A549 (cell line): ENCODE results near the gene ATP6V0A1. TPM values are rescaled to one million over a fixed set of nuclear protein-coding genes. Genes with fewer than 3 reads are reported as not detected.
A peak's percentile ranks its signal among the peaks of the same experiment; 100 is the strongest.

Source experiments
- ATAC-seq, 2 experiments: fragments of 200-7000 bp in 1 of 2; fragments of >200 bp in 1 of 2; cut with Nextera tagmentation in 1 of 2; cut with Tn5 transposase in 1 of 2; 3 replicates each; pipeline versions ENCODE4 v1.8.0 to v1.9.1; 2018 to 2020; ENCODE audit warnings: mild to moderate bottlenecking in 1 of 2, moderate library complexity in 1 of 2
- CTCF ChIA-PET: fragments of 300-600 bp; sonication (Branson Sonifier 250); formaldehyde crosslinking; extraction: SDS; loops from one replicate; lab custom pipeline; 2021; ENCODE audit warnings: antibody characterized with exemption, inconsistent platforms; lab: Yijun Ruan, JAX
- POLR2A ChIA-PET: fragments of 350-600 bp; formaldehyde crosslinking; extraction: SDS; loops from one replicate; lab custom pipeline; 2021; ENCODE audit warnings: antibody characterized with exemption, inconsistent platforms; lab: Yijun Ruan, JAX
- DNase-seq, 2 experiments: peaks; one replicate each; pipeline versions ENCODE4 v3.0.0 to v3.0.0-alpha.2; 2011 to 2016; ENCODE audit warnings: low read depth in 1 of 2, low spot score in 1 of 2
- FAIRE-seq: peaks from 2 replicates; lab custom pipeline; 2011; peaks lifted over from hg19 to GRCh38; lab: Jason Lieb, UNC
- H3K27ac ChIP-seq, 2 experiments: fragments of >200 bp; sonication (Bioruptor Twin); formaldehyde crosslinking; 3 replicates each; pipeline ENCODE4 v1.5.1; 2016 to 2017
- H3K4me1 ChIP-seq: fragments of >200 bp; sonication (Bioruptor Twin); formaldehyde crosslinking; 3 replicates; pipeline ENCODE4 v1.6.1; 2016
- H3K4me2 ChIP-seq: fragments of >200 bp; sonication (Bioruptor Twin); formaldehyde crosslinking; 3 replicates; pipeline ENCODE4 v1.6.1; 2016
- H3K4me3 ChIP-seq: fragments of >200 bp; sonication (Bioruptor Twin); formaldehyde crosslinking; 3 replicates; pipeline ENCODE4 v1.5.1; 2016
- H3K9me3 ChIP-seq: fragments of >200 bp; sonication (Bioruptor Twin); formaldehyde crosslinking; 3 replicates; pipeline ENCODE4 v1.6.1; 2016
- ATOH8 ChIP-seq: fragments of 250-450 bp; sonication (Bioruptor Pico); IDR thresholded peaks from 2 replicates; pipeline ENCODE4 v1.5.0; 2020; ENCODE audit warnings: low read depth, mild to moderate bottlenecking, moderate library complexity
- CBX2 ChIP-seq: fragments of 200-600 bp; sonication (generic); IDR thresholded peaks from 2 replicates; pipeline ENCODE4 v1.6.1; 2016; ENCODE audit warnings: low read depth, mild to moderate bottlenecking, borderline replicate concordance
- CHD2 ChIP-seq: fragments of 150-350 bp; IDR thresholded peaks from 2 replicates; pipeline ENCODE4 v1.6.1; 2014; ENCODE audit warnings: low read length; ENCODE audit not compliant: partially characterized antibody
- EHMT2 ChIP-seq: fragments of 200-600 bp; sonication (generic); IDR thresholded peaks from 2 replicates; pipeline ENCODE4 v1.6.1; 2016; ENCODE audit warnings: antibody characterized with exemption, low read depth, mild to moderate bottlenecking, moderate library complexity
- ELK1 ChIP-seq: fragments of 150-350 bp; IDR thresholded peaks from 2 replicates; pipeline ENCODE4 v1.6.1; 2014; ENCODE audit warnings: low read depth, mild to moderate bottlenecking, low read length
- EP300 ChIP-seq, 2 experiments: fragments of >200 bp; sonication (Bioruptor Twin); formaldehyde crosslinking; IDR thresholded peaks; 2 replicates in 1 of 2; 3 replicates in 1 of 2; pipeline ENCODE4 v1.6.1; 2016 to 2017
- FOSL2 ChIP-seq, 2 experiments: fragments of 450-650 bp in 1 of 2; fragments of >200 bp in 1 of 2; sonication (Bioruptor Twin) in 1 of 2; formaldehyde crosslinking; IDR thresholded peaks; 2 replicates each; pipeline versions ENCODE4 v1.5.0 to v1.6.1; 2016 to 2020; ENCODE audit warnings: mild to moderate bottlenecking in 1 of 2, moderate library complexity in 1 of 2
- FOXS1 ChIP-seq: fragments of 250-450 bp; sonication (Bioruptor Pico); IDR thresholded peaks from 2 replicates; pipeline ENCODE4 v1.5.0; 2020; ENCODE audit warnings: mild to moderate bottlenecking, moderate library complexity
- GATA3 ChIP-seq: IDR thresholded peaks from 2 replicates; pipeline ENCODE4 v1.6.1; 2012; ENCODE audit warnings: borderline replicate concordance
- HOXB5 ChIP-seq: fragments of 250-450 bp; sonication (Bioruptor Pico); IDR thresholded peaks from 2 replicates; pipeline ENCODE4 v1.5.0; 2020; ENCODE audit warnings: mild to moderate bottlenecking, moderate library complexity
- JUN ChIP-seq, 2 experiments: fragments of >200 bp; sonication (Bioruptor Twin); formaldehyde crosslinking; IDR thresholded peaks; 2 replicates in 1 of 2; 3 replicates in 1 of 2; pipeline ENCODE4 v1.6.1; 2016 to 2017
- KDM1A ChIP-seq: fragments of 200-600 bp; sonication (generic); IDR thresholded peaks from 2 replicates; pipeline ENCODE4 v1.6.1; 2016; ENCODE audit warnings: low read depth, mild to moderate bottlenecking
- KDM5A ChIP-seq: fragments of 200-600 bp; sonication (generic); IDR thresholded peaks from 2 replicates; pipeline ENCODE4 v1.6.1; 2016; ENCODE audit warnings: antibody characterized with exemption, mild to moderate bottlenecking
- MAFK ChIP-seq: fragments of 450-650 bp; IDR thresholded peaks from 2 replicates; pipeline ENCODE4 v1.6.1; 2014; ENCODE audit not compliant: partially characterized antibody
- NPAS2 ChIP-seq: fragments of 250-450 bp; sonication (Bioruptor Pico); IDR thresholded peaks from 2 replicates; pipeline ENCODE4 v1.8.0; 2022; ENCODE audit warnings: mild to moderate bottlenecking, moderate library complexity, borderline replicate concordance
- POLR2AphosphoS2 ChIP-seq: conservative IDR thresholded peaks from 2 replicates; pipeline ENCODE4 v1.6.1; 2012; ENCODE audit warnings: low read length, improper control_type of control experiment, inconsistent platforms
- RCOR1 ChIP-seq: fragments of 150-350 bp; IDR thresholded peaks from 2 replicates; pipeline ENCODE4 v1.6.1; 2014; ENCODE audit warnings: antibody characterized with exemption, low read length, low read depth
- TFCP2L1 ChIP-seq: fragments of 250-450 bp; sonication (Bioruptor Pico); IDR thresholded peaks from 2 replicates; pipeline ENCODE4 v1.5.0; 2021; ENCODE audit warnings: mild to moderate bottlenecking
- ZFP36 ChIP-seq: fragments of 450-650 bp; IDR thresholded peaks from 2 replicates; pipeline ENCODE4 v1.6.1; 2014; ENCODE audit warnings: borderline replicate concordance; ENCODE audit not compliant: partially characterized antibody
- ZNF302 ChIP-seq: fragments of 250-450 bp; sonication (Bioruptor Pico); IDR thresholded peaks from 2 replicates; pipeline ENCODE4 v1.9.0; 2021; ENCODE audit warnings: inconsistent platforms, mild to moderate bottlenecking, moderate library complexity
- WGBS: methylation state at CpG from one replicate; pipeline ENCODE4 v1.1.6; 2017; ENCODE audit errors: missing lambda C conversion rate; 5-methylcytosine and 5-hydroxymethylcytosine counted together
- polyA plus RNA-seq, 4 experiments: library from polyadenylated mRNA; depleted of rRNA in 3 of 4; stranded (reverse); fragments of >200 nt; fragmentation: RNase III in 1 of 4; extraction: RNeasy Plus Mini Kit Qiagen cat#74134 plus additional on column Dnase treatment in 1 of 4; gene quantifications; 2 replicates in 3 of 4; 3 replicates in 1 of 4; pipeline ENCODE4 v1.2.3, GENCODE V29; 2011 to 2017
- TF ChIP-seq, protein P1 (sequence below): fragments of 200-600 bp; sonication (generic); IDR thresholded peaks from 2 replicates; pipeline ENCODE4 v1.6.1; 2016; ENCODE audit warnings: antibody characterized with exemption, mild to moderate bottlenecking, moderate library complexity

ATP6V0A1 gene
- polyA plus RNA-seq, 2 of the 4 experiments (the other 2 are of a cell fraction): 27.3 to 33.7 TPM

DNA sequence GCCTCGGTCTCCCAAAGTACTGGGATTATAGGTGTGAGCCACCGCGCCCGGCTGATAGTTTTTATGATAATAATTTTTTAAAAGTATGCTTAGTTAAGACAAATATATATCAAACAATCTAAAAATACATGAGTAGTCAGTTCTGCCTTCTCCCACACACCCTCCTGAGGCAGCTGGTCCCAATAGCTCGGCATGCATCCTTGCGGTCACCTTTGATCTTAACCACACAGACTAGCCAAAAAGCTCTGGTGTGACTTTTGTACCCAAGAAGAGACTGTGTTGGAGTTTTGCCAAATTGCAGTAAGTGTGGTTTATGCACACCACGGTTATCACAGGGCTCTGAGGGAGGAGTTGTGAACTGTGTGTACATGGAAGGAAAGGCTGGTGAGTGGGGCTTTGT is 25.6 kb downstream of the ATP6V0A1 start (continued):
- TF ChIP-seq, protein P1, sequence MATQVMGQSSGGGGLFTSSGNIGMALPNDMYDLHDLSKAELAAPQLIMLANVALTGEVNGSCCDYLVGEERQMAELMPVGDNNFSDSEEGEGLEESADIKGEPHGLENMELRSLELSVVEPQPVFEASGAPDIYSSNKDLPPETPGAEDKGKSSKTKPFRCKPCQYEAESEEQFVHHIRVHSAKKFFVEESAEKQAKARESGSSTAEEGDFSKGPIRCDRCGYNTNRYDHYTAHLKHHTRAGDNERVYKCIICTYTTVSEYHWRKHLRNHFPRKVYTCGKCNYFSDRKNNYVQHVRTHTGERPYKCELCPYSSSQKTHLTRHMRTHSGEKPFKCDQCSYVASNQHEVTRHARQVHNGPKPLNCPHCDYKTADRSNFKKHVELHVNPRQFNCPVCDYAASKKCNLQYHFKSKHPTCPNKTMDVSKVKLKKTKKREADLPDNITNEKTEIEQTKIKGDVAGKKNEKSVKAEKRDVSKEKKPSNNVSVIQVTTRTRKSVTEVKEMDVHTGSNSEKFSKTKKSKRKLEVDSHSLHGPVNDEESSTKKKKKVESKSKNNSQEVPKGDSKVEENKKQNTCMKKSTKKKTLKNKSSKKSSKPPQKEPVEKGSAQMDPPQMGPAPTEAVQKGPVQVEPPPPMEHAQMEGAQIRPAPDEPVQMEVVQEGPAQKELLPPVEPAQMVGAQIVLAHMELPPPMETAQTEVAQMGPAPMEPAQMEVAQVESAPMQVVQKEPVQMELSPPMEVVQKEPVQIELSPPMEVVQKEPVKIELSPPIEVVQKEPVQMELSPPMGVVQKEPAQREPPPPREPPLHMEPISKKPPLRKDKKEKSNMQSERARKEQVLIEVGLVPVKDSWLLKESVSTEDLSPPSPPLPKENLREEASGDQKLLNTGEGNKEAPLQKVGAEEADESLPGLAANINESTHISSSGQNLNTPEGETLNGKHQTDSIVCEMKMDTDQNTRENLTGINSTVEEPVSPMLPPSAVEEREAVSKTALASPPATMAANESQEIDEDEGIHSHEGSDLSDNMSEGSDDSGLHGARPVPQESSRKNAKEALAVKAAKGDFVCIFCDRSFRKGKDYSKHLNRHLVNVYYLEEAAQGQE: no peak
- no peak for TF ChIP-seq POLR2AphosphoS2
- TF ChIP-seq ZFP36: no peak
- TF ChIP-seq EP300 (IDR thresholded peaks at IDR 0.05): no peak

DNA sequence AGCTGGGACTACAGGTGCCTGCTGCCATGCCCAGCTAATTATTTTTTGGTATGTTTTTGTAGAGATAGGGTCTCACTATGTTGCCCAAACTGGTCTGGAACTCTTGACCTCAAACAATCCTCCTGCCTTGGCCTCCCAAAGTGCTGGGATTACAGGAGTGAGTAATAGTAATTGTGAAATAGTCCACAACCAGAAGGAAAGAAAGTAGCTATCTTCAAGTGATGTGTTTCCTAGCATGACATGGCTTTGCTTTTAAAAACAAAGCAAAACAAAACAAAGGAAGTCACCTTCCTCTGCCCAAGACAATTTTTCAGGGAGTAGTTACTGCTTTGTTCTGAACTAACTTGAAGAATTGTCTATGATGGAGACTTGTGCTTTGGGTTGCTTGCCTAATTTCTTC is 27.0 kb downstream of the ATP6V0A1 start:
- no peak overlapping the region for H3K4me2 ChIP-seq
- ATAC-seq (no peak), DNase-seq (no peak), FAIRE-seq (no peak)
- no peak overlapping the region for H3K27ac ChIP-seq
- no peak overlapping the region for H3K4me3 ChIP-seq
- no peaks in the 10 kb centered on the region for H3K4me1 ChIP-seq
- TF ChIP-seq FOSL2 (IDR thresholded peaks at IDR 0.05) (no peak), FOSL2 (CRISPR knock-in tag; IDR thresholded peaks at IDR 0.05) (0 out of 2 replicates have a peak, but pooled peaks have one; percentile 8), KDM5A (no peak)
- ChIA-PET POLR2A (no interaction called here), CTCF (interaction anchor here (0.6 to 1.5 kb wide), 4 partner anchors 12 to 106 kb away, joined by 3 read pairs; no protein-coding TSS in a partner anchor)
- no peaks in the 10 kb centered on the region for H3K9me3 ChIP-seq

DNA sequence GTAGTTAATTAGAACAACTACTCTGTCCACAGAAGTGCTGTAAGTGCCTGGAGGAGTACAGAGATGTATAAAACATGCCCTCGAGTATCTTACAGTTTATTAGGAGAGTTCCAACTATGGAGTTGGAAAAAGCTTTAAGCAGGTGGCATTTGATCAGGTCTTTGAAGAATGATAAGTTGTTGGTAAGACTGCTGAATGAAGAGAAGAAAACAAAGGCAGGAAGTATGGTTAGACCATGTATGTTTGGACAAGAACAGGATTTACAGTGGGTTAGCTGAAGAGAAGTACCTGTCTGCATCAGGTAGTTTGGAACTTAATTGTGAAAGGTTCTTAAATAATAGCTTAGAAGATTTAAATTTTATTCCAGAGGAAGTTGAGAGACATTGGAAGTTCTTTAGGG is 29.4 kb downstream of the ATP6V0A1 start:
- no peak for FAIRE-seq
- no peak for ATAC-seq
- Histone ChIP-seq H3K4me1 (no peaks in the 10 kb centered on the region), H3K9me3 (no peaks in the 10 kb centered on the region), H3K4me3 (no peak overlapping the region), H3K4me2 (no peak overlapping the region), H3K27ac (no peak overlapping the region)
- no peak for TF ChIP-seq ELK1
- POLR2A ChIA-PET: no interaction called here
- 96% methylated on average over 1 of the region's 1 CpG for WGBS
- CTCF ChIA-PET: interaction anchor here (0.8 to 2.7 kb wide), 11 partner anchors 12 to 201 kb away, joined by 3 to 11 read pairs (median 4); partner anchors contain the start of gene STAT3
- no peak for DNase-seq

DNA sequence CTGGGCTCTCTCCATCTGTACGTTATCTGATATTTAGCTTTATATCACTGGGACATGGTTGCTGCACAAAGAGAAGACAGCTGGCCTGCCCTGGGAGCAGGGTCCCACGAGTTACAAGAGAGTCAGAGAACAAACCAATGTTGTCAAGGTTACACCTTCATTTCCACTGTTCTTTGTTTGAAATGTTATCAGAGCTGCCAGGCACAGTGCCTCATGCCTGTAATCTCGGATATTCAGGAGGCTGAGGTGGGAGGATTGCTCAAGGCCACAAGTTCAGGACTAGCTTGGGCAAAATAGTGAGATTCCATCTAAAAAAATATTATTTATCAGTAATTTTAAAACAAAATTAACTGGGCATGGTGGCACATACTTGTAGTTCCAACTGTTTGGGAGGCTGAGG is 34.6 kb downstream of the ATP6V0A1 start:
- Histone ChIP-seq H3K4me1 (no peaks in the 10 kb centered on the region), H3K4me2 (no peak overlapping the region), H3K27ac (no peak overlapping the region), H3K9me3 (no peaks in the 10 kb centered on the region), H3K4me3 (no peak overlapping the region)
- DNase-seq (no peak), ATAC-seq (no peak), FAIRE-seq (no peak)
- WGBS: 82% methylated on average over 3 of the region's 3 CpGs
- no peak for TF ChIP-seq JUN (IDR thresholded peaks at IDR 0.05)
- no peak for TF ChIP-seq GATA3
- TF ChIP-seq POLR2AphosphoS2: no peak
- TF ChIP-seq NPAS2 (CRISPR knock-in tag): no peak
- TF ChIP-seq TFCP2L1 (CRISPR knock-in tag): no peak
- no peak for TF ChIP-seq CHD2
- TF ChIP-seq CBX2: no peak
- TF ChIP-seq EP300 (IDR thresholded peaks at IDR 0.05): no peak
- no peak for TF ChIP-seq MAFK
- TF ChIP-seq, protein P1: no peak
- TF ChIP-seq EHMT2: no peak
- TF ChIP-seq KDM1A: no peak
- TF ChIP-seq FOXS1 (CRISPR knock-in tag): no peak
- TF ChIP-seq ZNF302: no peak
- TF ChIP-seq ATOH8 (CRISPR knock-in tag): no peak
- TF ChIP-seq HOXB5: no peak
- TF ChIP-seq RCOR1: no peak
- POLR2A ChIA-PET: no interaction called here
- CTCF ChIA-PET: interaction anchor here (0.7 to 2.9 kb wide), 7 partner anchors 14 to 73 kb away, joined by 3 to 18 read pairs (median 3); no protein-coding TSS in a partner anchor
